ENCODE measurements around the gene GULP1. TPM values are rescaled to one million over a fixed set of nuclear protein-coding genes. Genes with fewer than 3 reads are reported as not detected.

Gene GULP1
- total and polyA plus RNA-seq, 7 donors = 3.5 to 56.1 (median 50.9) TPM

- Histone ChIP-seq H3K27ac (no peak overlapping the region), H3K4me3 (no peak overlapping the region), H3K9me3 (no peaks in the 10 kb centered on the region), H3K36me3 (no peaks in the 10 kb centered on the region), H3K27me3 (no peaks in the 10 kb centered on the region), H3K4me1 (peaks cover 0 to 11% (median 0%) of the 10 kb centered on the region in 4 donors)
- TF ChIP-seq POLR2A (IDR thresholded peaks at IDR 0.05) = no peak
- no peak for TF ChIP-seq CTCF (IDR thresholded peaks at IDR 0.05)
- intact Hi-C loops (cut with DNase I) = no loop called here
- WGBS, 2 donors = 89 to 90% methylated on average over 9 of the region's 9 CpGs
- DNase-seq = no peak
These were observed 69.0 kb downstream of the GULP1 start for GRCh38 chr2:188360485-188361263.

GRCh38 chr2:188364033-188364630, 72.5 kb downstream of the GULP1 start:
- no peaks in the 10 kb centered on the region for H3K9me3 ChIP-seq
- intact Hi-C loops (cut with DNase I) = no loop called here
- TF ChIP-seq EP300 (IDR thresholded peaks at IDR 0.05) (no peak), POLR2AphosphoS5 (IDR thresholded peaks at IDR 0.05) (no peak), CTCF (IDR thresholded peaks at IDR 0.05) (no peak), POLR2A (IDR thresholded peaks at IDR 0.05) (no peak)
- peaks cover 0 to 11% (median 0%) of the 10 kb centered on the region in 4 donors for H3K4me1 ChIP-seq
- no peak overlapping the region for H3K27ac ChIP-seq
- no peak overlapping the region for H3K4me3 ChIP-seq
- no peak for DNase-seq
- no peaks in the 10 kb centered on the region for H3K36me3 ChIP-seq
- H3K27me3 ChIP-seq = no peaks in the 10 kb centered on the region
- WGBS, 2 donors = 75 to 81% methylated on average over 4 of the region's 4 CpGs

GRCh38 chr2:188365058-188365641, 73.5 kb downstream of the GULP1 start:
- intact Hi-C loops (cut with DNase I) = loop anchor here (5.0 kb wide), 1 partner anchor 73 kb away; the partner anchor contains the start of gene GULP1
- Histone ChIP-seq H3K27me3 (no peaks in the 10 kb centered on the region), H3K27ac (no peak overlapping the region), H3K36me3 (no peaks in the 10 kb centered on the region), H3K4me1 (peaks cover 0 to 10% (median 0%) of the 10 kb centered on the region in 4 donors), H3K4me3 (no peak overlapping the region), H3K9me3 (no peaks in the 10 kb centered on the region)
- no peak for DNase-seq
- TF ChIP-seq CTCF (IDR thresholded peaks at IDR 0.05) (no peak), POLR2AphosphoS5 (IDR thresholded peaks at IDR 0.05) (no peak), POLR2A (IDR thresholded peaks at IDR 0.05) (no peak), EP300 (IDR thresholded peaks at IDR 0.05) (no peak)

GRCh38 chr2:188367164-188367563, 75.5 kb downstream of the GULP1 start:
- Histone ChIP-seq H3K4me1 (peaks cover 0 to 6% (median 0%) of the 10 kb centered on the region in 4 donors), H3K27me3 (no peaks in the 10 kb centered on the region), H3K36me3 (no peaks in the 10 kb centered on the region), H3K4me3 (no peak overlapping the region), H3K27ac (no peak overlapping the region), H3K9me3 (no peaks in the 10 kb centered on the region)
- WGBS, 2 donors = 20 to 63% methylated on average over 3 of the region's 3 CpGs
- intact Hi-C loops (cut with DNase I) = loop anchor here (5.0 kb wide), 1 partner anchor 75 kb away; the partner anchor contains the start of gene GULP1
- TF ChIP-seq EP300 (IDR thresholded peaks at IDR 0.05) = no peak
- TF ChIP-seq CTCF (IDR thresholded peaks at IDR 0.05) = no peak
- no peak for TF ChIP-seq POLR2A (IDR thresholded peaks at IDR 0.05)
- no peak for TF ChIP-seq POLR2AphosphoS5 (IDR thresholded peaks at IDR 0.05)
- DNase-seq = no peak
